K562 (cell line): ENCODE results near the gene PIK3R1. TPM values are rescaled to one million over a fixed set of nuclear protein-coding genes. Genes with fewer than 3 reads are reported as not detected.

Source experiments
- ATAC-seq: fragments of 200-7000 bp; cut with Tn5 transposase; 3 replicates; pipeline ENCODE4 v1.9.1; 2020; ENCODE audit warnings: moderate library complexity
- BruUV-seq: library from RNA; stranded (reverse); fragments of 400-500 nt; replicated peaks from 2 replicates; lab custom pipeline; 2021; lab: Mats Ljungman, UMichigan
- CTCF ChIA-PET: fragments of 300-600 bp; formaldehyde crosslinking; extraction: SDS; loops from one replicate; lab custom pipeline; 2021; ENCODE audit warnings: low intra/inter-chr PET ratio; lab: Yijun Ruan, JAX
- POLR2A ChIA-PET: fragments of 300-600, 350-650 bp; sonication (Branson Sonifier 250); formaldehyde crosslinking; extraction: SDS; loops from one replicate; lab custom pipeline; 2021; ENCODE audit warnings: antibody characterized with exemption, inconsistent platforms; lab: Yijun Ruan, JAX
- DNase-seq, 4 experiments: peaks; one replicate each; pipeline versions ENCODE4 v3.0.0 to v3.0.0-alpha.2; 2011 to 2018; ENCODE audit warnings: low spot score in 3 of 4, mixed read lengths in 3 of 4; ENCODE audit errors: extremely low read depth in 1 of 4
- FAIRE-seq: peaks from 2 replicates; lab custom pipeline; 2011; peaks lifted over from hg19 to GRCh38; lab: Jason Lieb, UNC
- H2AFZ ChIP-seq: 2 replicates; pipeline ENCODE4 v1.6.0; 2011; ENCODE audit warnings: low read depth, low read length, control low read depth, inconsistent platforms
- H3K27ac ChIP-seq: fragments of 200-600 bp; 3 replicates; pipeline ENCODE4 v1.8.0; 2011; ENCODE audit warnings: low read depth, mild to moderate bottlenecking, control low read depth, inconsistent platforms, low read length, moderate library complexity, mixed read lengths; ENCODE audit errors: extremely low read depth
- H3K27me3 ChIP-seq, 2 experiments: fragments of 300-600 bp in 1 of 2; 2 replicates in 1 of 2; 3 replicates in 1 of 2; pipeline versions ENCODE4 v1.6.0 to v1.8.0; 2011; ENCODE audit warnings: inconsistent platforms in 2 of 2, low read length in 2 of 2, mild to moderate bottlenecking in 1 of 2, mixed read lengths in 1 of 2, moderate library complexity in 1 of 2; ENCODE audit not compliant: control insufficient read depth in 2 of 2, insufficient read depth in 2 of 2
- H3K36me3 ChIP-seq: fragments of 300-600 bp; 3 replicates; pipeline ENCODE4 v1.8.0; 2011; ENCODE audit warnings: mild to moderate bottlenecking, low read length, inconsistent platforms; ENCODE audit not compliant: control insufficient read depth, insufficient read depth
- H3K4me1 ChIP-seq, 2 experiments: fragments of 200-600 bp in 1 of 2; replicated peaks in 1 of 2; 2 replicates in 1 of 2; 3 replicates in 1 of 2; pipeline versions ENCODE4 v1.5.1 to v1.8.0; 2011; ENCODE audit warnings: inconsistent platforms in 2 of 2, low read length in 2 of 2, mild to moderate bottlenecking in 1 of 2, mixed read lengths in 1 of 2, moderate library complexity in 1 of 2; ENCODE audit not compliant: control insufficient read depth in 2 of 2, insufficient read depth in 2 of 2
- H3K4me2 ChIP-seq: 2 replicates; pipeline ENCODE4 v1.6.1; 2011; ENCODE audit warnings: low read length, control low read depth, inconsistent platforms, mixed read lengths; ENCODE audit not compliant: insufficient read depth
- H3K4me3 ChIP-seq: fragments of 200-600 bp; sonication (generic), shearing (Covaris generic); 2 replicates; pipeline ENCODE4 v1.5.1; 2016; ENCODE audit warnings: control low read depth, inconsistent platforms
- H3K79me2 ChIP-seq: fragments of 200-600 bp; 3 replicates; pipeline ENCODE4 v1.8.0; 2011; ENCODE audit warnings: low read length, inconsistent platforms; ENCODE audit not compliant: control insufficient read depth, insufficient read depth
- H3K9ac ChIP-seq, 2 experiments: 2 replicates each; pipeline versions ENCODE4 v1.6.0 to v1.6.1; 2011; ENCODE audit warnings: low read depth in 2 of 2, low read length in 2 of 2, control low read depth in 1 of 2, inconsistent platforms in 1 of 2, mild to moderate bottlenecking in 1 of 2, mixed read lengths in 1 of 2; ENCODE audit not compliant: insufficient read depth in 1 of 2
- H3K9me1 ChIP-seq: one replicate; pipeline ENCODE4 v1.6.0; 2011; ENCODE audit warnings: inconsistent platforms, mild to moderate bottlenecking, low read length, moderate library complexity; ENCODE audit not compliant: control insufficient read depth, insufficient read depth
- H3K9me3 ChIP-seq: replicated peaks from 2 replicates; pipeline ENCODE4 v1.5.1; 2011; ENCODE audit warnings: low read depth, low read length, inconsistent platforms; ENCODE audit not compliant: control insufficient read depth, insufficient read depth
- H4K20me1 ChIP-seq: replicated peaks from 2 replicates; pipeline ENCODE4 v1.6.1; 2011; ENCODE audit warnings: low read length, inconsistent platforms, mixed read lengths; ENCODE audit not compliant: control insufficient read depth, insufficient read depth
- ATF1 ChIP-seq, 2 experiments: fragments of 450-650 bp in 1 of 2; IDR thresholded peaks; 2 replicates each; pipeline ENCODE4 v1.6.1; 2016; ENCODE audit warnings: missing compliant biosample characterization in 1 of 2, missing genetic modification characterization in 1 of 2
- CREB1 ChIP-seq, 2 experiments: sonication (generic) in 1 of 2; formaldehyde crosslinking in 1 of 2; IDR thresholded peaks; 2 replicates each; pipeline versions ENCODE4 v1.6.1 to v1.8.0; 2012 to 2022; ENCODE audit warnings: inconsistent platforms in 1 of 2, mild to moderate bottlenecking in 1 of 2, missing genetic modification reagents in 1 of 2, moderate library complexity in 1 of 2
- KDM1A ChIP-seq, 2 experiments: fragments of 450-650 bp; IDR thresholded peaks; 2 replicates each; pipeline ENCODE4 v1.6.1; 2016; ENCODE audit warnings: mild to moderate bottlenecking in 2 of 2
- MCM2 ChIP-seq: fragments of 450-650 bp; IDR thresholded peaks from 2 replicates; pipeline ENCODE4 v1.6.1; 2017; ENCODE audit warnings: low read depth, mild to moderate bottlenecking
- MXI1 ChIP-seq: IDR thresholded peaks from 2 replicates; pipeline ENCODE4 v1.6.1; 2011; ENCODE audit warnings: low read depth, mild to moderate bottlenecking, improper control_type of control experiment, low read length
- ZNF212 ChIP-seq: fragments of 450-650 bp; formaldehyde crosslinking; IDR thresholded peaks from 2 replicates; pipeline ENCODE4 v1.4.0; 2020; ENCODE audit warnings: mild to moderate bottlenecking
- ZNF785 ChIP-seq: fragments of 250-450 bp; sonication (Bioruptor Pico); IDR thresholded peaks from 2 replicates; pipeline ENCODE4 v1.4.0; 2020; ENCODE audit warnings: mild to moderate bottlenecking
- in situ Hi-C: fragments of 300-500 bp; cut with MboI; formaldehyde crosslinking; loops from 4 replicates; pipeline ENCODE4 v1.15.0; 2018; ENCODE audit warnings: inconsistent platforms, mixed read lengths
- intact Hi-C: fragments of 100-400 bp; cut with micrococcal nuclease; formaldehyde crosslinking; loops from 2 replicates; pipeline ENCODE4 v1.14.2; 2022
- polyA plus RNA-seq, 8 experiments: library from polyadenylated mRNA; depleted of rRNA in 4 of 8; stranded (reverse) in 5 of 8; unstranded in 3 of 8; fragments of >200 nt; fragmentation: Nextera tagmentation in 2 of 8; fragmentation: Illumina TruSeq in 1 of 8; extraction: Ambion mirVana in 2 of 8; extraction: Trizol in 1 of 8; gene quantifications; 2 replicates each; pipeline versions ENCODE4 v1.2.1 to v1.2.3, GENCODE V29; 2011 to 2014; ENCODE audit warnings: inconsistent platforms in 1 of 8, missing spikeins in 1 of 8
- total RNA-seq, 7 experiments: library from RNA; depleted of rRNA in 6 of 7; stranded (reverse); fragments of >200 nt in 6 of 7; fragmentation: Illumina TruSeq in 2 of 7; extraction: Trizol in 2 of 7; gene quantifications; 2 replicates each; pipeline versions ENCODE4 v1.2.1 to v1.2.3, GENCODE V29; 2011 to 2021; ENCODE audit warnings: low replicate concordance in 1 of 7
- TF ChIP-seq, protein P1 (sequence below): fragments of 450-650 bp; IDR thresholded peaks from 2 replicates; pipeline ENCODE4 v1.6.1; 2017; ENCODE audit warnings: antibody characterized with exemption
- TF ChIP-seq, protein P2 (sequence below): fragments of 250-450 bp; sonication (Bioruptor Pico); IDR thresholded peaks from 2 replicates; pipeline ENCODE4 v1.8.0; 2022; ENCODE audit warnings: inconsistent platforms
- TF ChIP-seq, protein P3 (sequence below): fragments of 450-650 bp; IDR thresholded peaks from 2 replicates; pipeline ENCODE4 v1.6.1; 2018; ENCODE audit not compliant: partially characterized antibody
- TF ChIP-seq, protein P4 (sequence below): fragments of 250-450 bp; sonication (Bioruptor Pico); IDR thresholded peaks from 2 replicates; pipeline ENCODE4 v1.9.0; 2021; ENCODE audit warnings: mild to moderate bottlenecking, inconsistent platforms

The PIK3R1 gene
- total and polyA plus RNA-seq, 9 of the 15 experiments (the other 6 are each of a cell fraction or from before 2014, with no cell fraction given) = 1.1 to 9.7 (median 4.8) TPM

DNA sequence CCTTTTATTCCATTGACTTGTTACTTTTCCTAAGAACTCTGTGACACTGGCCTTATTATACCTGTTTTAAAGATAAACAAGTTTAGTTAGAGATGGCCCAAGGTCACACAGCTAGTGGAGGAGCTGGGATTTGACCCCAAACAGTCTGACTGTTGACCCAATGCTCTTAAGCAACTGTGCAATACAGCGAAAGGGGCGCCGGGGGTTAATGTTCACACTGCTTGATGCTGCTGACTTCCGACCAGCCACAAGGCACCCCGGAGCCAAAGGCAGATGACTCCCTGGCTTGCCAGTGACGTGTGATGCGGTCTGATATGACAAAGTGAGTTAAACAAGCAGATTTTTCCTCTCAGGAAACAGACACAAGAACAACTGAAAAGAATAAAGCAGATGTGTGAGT is 23.9 kb downstream of the PIK3R1 start (continued):
- TF ChIP-seq, protein P1, sequence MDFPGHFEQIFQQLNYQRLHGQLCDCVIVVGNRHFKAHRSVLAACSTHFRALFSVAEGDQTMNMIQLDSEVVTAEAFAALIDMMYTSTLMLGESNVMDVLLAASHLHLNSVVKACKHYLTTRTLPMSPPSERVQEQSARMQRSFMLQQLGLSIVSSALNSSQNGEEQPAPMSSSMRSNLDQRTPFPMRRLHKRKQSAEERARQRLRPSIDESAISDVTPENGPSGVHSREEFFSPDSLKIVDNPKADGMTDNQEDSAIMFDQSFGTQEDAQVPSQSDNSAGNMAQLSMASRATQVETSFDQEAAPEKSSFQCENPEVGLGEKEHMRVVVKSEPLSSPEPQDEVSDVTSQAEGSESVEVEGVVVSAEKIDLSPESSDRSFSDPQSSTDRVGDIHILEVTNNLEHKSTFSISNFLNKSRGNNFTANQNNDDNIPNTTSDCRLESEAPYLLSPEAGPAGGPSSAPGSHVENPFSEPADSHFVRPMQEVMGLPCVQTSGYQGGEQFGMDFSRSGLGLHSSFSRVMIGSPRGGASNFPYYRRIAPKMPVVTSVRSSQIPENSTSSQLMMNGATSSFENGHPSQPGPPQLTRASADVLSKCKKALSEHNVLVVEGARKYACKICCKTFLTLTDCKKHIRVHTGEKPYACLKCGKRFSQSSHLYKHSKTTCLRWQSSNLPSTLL = no peak
- TF ChIP-seq KDM1A (IDR thresholded peaks at IDR 0.05) = peak; percentile 32 to 34; a peak in 2 of 4 replicates
- TF ChIP-seq MCM2 = no peak
- no peak for TF ChIP-seq ATF1 (CRISPR knock-in tag; IDR thresholded peaks at IDR 0.05)
- TF ChIP-seq ATF1 (tag; IDR thresholded peaks at IDR 0.05) = peak; percentile 78
- 0 out of 2 replicates have a peak, but pooled peaks have one; percentile 19 for TF ChIP-seq CREB1 (IDR thresholded peaks at IDR 0.05)
- TF ChIP-seq CREB1 (CRISPR knock-in tag; IDR thresholded peaks at IDR 0.05) = no peak

DNA sequence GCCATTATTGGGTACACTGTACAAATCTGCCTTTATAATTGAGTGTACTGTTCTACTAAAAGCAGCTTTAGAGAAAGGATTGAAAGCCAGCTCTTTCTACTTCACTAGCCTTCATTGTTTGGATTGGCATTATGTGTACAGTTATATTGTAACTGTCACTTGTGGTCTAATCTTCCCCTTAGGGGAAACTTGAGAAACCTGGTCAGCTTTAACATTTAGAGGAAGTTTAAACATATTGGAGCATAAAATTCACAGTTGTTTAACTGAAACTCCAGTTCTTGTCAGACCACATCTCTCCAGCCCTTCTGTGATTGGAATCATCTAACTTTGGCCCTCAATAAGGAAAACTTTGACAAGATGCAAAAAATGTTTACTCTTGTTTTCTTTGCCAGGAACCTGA is 24.6 kb downstream of the PIK3R1 start:
- no peaks in the 10 kb centered on the region for H3K9me3 ChIP-seq
- H3K36me3 ChIP-seq = no peaks in the 10 kb centered on the region
- no peaks in the 10 kb centered on the region for H3K9me1 ChIP-seq
- intact Hi-C loops (no loop called here), in situ Hi-C loops (no loop called here)
- H4K20me1 ChIP-seq = no peaks in the 10 kb centered on the region
- no peaks in the 10 kb centered on the region; a peak in 1 of 5 replicates for H3K4me1 ChIP-seq
- no peak overlapping the region for H3K4me2 ChIP-seq
- no peak for FAIRE-seq
- H3K9ac ChIP-seq = no peak overlapping the region
- H3K27ac ChIP-seq = no peak overlapping the region
- ChIA-PET CTCF (no interaction called here), POLR2A (no interaction called here)
- no peak for ATAC-seq
- no peak for DNase-seq
- H3K4me3 ChIP-seq = no peak overlapping the region
- H2AFZ ChIP-seq = no peak overlapping the region
- no peaks in the 10 kb centered on the region for H3K27me3 ChIP-seq
- H3K79me2 ChIP-seq = no peaks in the 10 kb centered on the region
- BruUV-seq = no TSS peak
- TF ChIP-seq MXI1 = no peak
- TF ChIP-seq, protein P2, sequence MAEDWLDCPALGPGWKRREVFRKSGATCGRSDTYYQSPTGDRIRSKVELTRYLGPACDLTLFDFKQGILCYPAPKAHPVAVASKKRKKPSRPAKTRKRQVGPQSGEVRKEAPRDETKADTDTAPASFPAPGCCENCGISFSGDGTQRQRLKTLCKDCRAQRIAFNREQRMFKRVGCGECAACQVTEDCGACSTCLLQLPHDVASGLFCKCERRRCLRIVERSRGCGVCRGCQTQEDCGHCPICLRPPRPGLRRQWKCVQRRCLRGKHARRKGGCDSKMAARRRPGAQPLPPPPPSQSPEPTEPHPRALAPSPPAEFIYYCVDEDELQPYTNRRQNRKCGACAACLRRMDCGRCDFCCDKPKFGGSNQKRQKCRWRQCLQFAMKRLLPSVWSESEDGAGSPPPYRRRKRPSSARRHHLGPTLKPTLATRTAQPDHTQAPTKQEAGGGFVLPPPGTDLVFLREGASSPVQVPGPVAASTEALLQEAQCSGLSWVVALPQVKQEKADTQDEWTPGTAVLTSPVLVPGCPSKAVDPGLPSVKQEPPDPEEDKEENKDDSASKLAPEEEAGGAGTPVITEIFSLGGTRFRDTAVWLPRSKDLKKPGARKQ = no peak
- TF ChIP-seq, protein P3, sequence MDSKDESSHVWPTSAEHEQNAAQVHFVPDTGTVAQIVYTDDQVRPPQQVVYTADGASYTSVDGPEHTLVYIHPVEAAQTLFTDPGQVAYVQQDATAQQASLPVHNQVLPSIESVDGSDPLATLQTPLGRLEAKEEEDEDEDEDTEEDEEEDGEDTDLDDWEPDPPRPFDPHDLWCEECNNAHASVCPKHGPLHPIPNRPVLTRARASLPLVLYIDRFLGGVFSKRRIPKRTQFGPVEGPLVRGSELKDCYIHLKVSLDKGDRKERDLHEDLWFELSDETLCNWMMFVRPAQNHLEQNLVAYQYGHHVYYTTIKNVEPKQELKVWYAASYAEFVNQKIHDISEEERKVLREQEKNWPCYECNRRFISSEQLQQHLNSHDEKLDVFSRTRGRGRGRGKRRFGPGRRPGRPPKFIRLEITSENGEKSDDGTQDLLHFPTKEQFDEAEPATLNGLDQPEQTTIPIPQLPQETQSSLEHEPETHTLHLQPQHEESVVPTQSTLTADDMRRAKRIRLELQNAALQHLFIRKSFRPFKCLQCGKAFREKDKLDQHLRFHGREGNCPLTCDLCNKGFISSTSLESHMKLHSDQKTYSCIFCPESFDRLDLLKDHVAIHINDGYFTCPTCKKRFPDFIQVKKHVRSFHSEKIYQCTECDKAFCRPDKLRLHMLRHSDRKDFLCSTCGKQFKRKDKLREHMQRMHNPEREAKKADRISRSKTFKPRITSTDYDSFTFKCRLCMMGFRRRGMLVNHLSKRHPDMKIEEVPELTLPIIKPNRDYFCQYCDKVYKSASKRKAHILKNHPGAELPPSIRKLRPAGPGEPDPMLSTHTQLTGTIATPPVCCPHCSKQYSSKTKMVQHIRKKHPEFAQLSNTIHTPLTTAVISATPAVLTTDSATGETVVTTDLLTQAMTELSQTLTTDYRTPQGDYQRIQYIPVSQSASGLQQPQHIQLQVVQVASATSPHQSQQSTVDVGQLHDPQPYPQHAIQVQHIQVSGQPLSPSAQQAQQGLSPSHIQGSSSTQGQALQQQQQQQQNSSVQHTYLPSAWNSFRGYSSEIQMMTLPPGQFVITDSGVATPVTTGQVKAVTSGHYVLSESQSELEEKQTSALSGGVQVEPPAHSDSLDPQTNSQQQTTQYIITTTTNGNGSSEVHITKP = no peak
- no peak for TF ChIP-seq ZNF785 (CRISPR knock-in tag)
- no peak for TF ChIP-seq ZNF212 (CRISPR knock-in tag)
- TF ChIP-seq, protein P4, sequence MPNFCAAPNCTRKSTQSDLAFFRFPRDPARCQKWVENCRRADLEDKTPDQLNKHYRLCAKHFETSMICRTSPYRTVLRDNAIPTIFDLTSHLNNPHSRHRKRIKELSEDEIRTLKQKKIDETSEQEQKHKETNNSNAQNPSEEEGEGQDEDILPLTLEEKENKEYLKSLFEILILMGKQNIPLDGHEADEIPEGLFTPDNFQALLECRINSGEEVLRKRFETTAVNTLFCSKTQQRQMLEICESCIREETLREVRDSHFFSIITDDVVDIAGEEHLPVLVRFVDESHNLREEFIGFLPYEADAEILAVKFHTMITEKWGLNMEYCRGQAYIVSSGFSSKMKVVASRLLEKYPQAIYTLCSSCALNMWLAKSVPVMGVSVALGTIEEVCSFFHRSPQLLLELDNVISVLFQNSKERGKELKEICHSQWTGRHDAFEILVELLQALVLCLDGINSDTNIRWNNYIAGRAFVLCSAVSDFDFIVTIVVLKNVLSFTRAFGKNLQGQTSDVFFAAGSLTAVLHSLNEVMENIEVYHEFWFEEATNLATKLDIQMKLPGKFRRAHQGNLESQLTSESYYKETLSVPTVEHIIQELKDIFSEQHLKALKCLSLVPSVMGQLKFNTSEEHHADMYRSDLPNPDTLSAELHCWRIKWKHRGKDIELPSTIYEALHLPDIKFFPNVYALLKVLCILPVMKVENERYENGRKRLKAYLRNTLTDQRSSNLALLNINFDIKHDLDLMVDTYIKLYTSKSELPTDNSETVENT (CRISPR knock-in tag) = no peak
